SKM-1 treated with dmso at 0.1 percent for 144 hours (cell line): ENCODE data around the gene CATSPER1.
A peak's percentile ranks its signal among the peaks of the same experiment; 100 is the strongest.

Experiments
- DNase-seq: peaks from one replicate; lab custom pipeline; 2025; ENCODE audit not compliant: unreplicated experiment; lab: John Stamatoyannopoulos, UW

Gene CATSPER1

DNA sequence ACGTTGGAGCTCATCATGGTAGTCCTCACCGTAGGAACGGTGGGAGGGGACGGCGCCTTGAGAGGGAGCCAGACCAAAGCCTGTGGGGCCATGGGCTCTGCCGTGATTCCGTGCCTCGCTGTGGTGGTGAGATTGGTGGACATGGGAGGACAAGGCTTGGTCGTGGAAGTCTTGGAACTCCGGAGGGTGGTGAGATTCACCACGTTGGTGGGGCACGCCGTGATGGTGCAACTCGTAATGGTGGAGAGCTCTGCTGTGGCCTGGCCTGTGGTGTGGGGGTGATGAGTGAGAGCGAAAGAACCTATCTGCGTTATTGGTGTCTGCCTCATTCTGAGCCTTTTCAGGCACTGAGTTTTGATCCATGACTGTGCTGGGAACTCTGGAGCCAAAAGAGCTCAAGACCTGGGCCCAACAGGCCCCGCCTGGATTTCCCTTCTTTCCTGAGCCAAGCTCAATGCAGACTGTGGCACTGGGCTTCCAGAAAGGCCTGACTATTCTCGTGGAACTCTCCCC, at the start of gene CATSPER1:
CATSPER1 (minus strand) TSS at position 463 of the 513 bp plus-strand sequence; CDS start at position 363, 100 bp downstream.
- DNase-seq: no peak

DNA sequence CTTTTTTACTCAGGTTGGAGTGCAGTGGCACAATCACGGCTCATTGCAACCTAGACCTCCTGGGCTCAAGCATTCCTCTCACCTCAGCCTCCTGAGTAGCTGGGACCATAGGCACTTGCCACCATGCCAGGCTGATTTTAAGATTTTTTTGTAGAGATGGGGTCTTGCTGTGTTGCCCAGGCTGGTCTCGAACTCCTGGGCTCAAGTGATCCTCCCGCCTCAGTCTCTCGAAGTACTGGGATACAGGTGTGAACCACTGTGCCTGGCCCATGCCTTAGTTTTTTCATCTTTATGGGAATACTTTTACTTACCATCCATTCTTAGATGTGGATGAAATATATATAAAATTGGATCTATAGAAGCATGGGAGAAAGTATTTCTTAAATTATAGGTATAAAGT, 49.0 kb upstream of the CATSPER1 start:
- no peak for DNase-seq

DNA sequence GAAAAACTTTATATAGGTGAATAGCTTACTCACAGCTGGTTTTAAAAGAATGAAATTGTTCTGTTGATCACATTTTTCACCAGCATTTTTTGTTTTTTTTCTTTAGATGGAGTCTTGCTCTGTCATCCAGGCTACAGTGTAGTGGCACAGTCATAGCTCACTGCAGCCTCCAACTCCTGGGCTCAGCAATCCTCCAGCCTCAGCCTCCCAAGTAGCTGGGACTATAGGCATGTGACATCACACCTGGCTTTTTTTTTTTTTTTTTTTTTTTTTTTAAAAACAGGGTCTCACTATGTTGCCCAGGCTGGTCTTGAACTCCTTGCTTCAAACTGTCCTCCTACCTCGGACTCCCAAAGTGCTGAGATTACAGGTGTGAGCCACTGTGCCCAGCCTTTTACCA, 47.4 kb upstream of the CATSPER1 start:
- no peak for DNase-seq

DNA sequence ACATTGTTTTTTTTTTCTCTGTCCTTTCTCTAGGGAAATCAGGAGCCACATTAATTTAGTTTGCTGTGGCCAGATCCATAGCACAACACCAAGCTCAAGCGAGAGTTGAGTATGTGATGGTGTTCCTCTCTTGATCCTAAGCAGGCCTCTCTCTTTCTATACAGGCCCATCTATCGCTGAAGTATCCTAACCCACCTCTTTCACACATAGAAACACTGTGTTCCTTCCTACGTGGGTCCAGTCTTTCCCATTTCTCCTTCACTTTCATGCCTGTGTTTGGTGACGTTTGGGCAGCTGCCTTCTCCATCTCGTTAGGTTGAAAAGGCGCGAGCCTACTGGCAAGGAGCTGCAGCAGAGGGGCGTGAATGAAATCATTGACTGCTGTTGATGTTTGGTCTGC, 46.2 kb upstream of the CATSPER1 start:
- DNase-seq: no peak

DNA sequence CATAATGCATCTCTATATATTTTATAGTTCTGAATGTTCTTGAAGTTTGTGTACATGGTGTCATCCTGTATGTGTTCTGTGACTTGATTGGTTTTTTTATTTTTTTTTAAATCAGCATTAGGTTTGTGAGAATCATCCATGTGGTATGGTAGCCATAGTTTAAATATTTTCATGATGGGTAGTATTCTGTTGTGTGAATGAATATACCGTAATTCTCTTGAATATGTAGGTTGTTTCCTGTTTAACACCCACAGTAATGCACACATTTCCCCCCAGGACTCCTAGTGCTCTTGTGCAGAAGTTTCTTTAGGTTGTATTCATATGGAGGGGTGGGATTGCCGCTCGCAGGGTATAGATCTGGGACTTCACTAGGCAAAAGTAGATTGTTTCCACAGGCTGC, 45.8 kb upstream of the CATSPER1 start:
- no peak for DNase-seq

DNA sequence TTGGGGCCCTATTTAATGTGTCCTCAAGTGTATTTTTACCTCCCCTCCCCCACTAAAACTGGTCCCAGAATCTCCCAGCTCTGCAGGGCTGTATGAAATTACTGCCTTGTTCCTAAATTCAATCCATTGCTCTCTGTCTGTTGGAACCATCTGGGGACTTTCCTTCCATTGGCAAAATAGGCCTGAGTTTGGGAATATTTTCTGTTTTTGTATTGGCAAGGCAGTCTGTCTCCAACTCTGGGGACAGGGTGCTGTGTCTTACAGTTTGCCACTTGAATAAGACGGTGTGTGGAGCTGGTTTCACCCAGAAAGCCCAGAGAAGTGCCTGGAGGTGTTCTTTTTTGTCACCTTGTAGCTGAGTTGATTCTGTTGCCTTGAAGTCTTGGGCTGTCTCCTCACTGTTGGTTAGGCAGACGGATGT, 45.1 kb upstream of the CATSPER1 start:
- DNase-seq: no peak

DNA sequence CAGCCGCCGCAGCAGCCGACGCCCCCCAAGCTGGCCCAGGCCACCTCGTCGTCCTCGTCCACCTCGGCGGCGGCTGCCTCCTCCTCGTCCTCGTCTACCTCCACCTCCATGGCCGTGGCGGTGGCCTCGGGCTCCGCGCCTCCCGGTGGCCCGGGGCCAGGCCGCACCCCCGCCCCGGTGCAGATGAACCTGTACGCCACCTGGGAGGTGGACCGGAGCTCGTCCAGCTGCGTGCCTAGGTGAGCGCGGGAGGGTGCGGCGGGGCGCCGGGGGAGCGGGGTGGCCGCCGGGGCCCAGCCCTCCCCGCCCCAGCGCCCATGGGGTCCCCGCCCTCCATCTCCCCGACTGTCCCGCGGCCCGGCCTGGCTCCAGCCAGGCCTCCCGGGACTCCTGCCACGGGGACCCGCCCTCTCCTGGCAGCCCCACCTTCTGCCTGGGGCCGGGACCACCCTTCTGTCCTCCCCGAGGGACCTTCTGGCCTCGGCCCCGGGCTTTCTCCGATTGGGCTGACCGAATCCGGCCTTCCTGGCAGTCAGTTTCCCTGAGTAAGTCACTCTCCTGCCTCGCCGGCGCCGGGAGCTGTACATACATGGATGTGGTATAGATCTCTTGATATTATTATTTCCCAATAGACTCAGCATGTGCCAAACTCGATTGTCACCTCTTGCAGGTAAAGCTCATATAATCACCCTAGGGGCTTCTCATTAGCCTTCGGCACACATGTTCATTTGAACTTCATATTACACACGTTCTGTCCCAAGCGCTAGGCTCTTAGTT, 44.5 kb upstream of the CATSPER1 start:
- DNase-seq: no peak

DNA sequence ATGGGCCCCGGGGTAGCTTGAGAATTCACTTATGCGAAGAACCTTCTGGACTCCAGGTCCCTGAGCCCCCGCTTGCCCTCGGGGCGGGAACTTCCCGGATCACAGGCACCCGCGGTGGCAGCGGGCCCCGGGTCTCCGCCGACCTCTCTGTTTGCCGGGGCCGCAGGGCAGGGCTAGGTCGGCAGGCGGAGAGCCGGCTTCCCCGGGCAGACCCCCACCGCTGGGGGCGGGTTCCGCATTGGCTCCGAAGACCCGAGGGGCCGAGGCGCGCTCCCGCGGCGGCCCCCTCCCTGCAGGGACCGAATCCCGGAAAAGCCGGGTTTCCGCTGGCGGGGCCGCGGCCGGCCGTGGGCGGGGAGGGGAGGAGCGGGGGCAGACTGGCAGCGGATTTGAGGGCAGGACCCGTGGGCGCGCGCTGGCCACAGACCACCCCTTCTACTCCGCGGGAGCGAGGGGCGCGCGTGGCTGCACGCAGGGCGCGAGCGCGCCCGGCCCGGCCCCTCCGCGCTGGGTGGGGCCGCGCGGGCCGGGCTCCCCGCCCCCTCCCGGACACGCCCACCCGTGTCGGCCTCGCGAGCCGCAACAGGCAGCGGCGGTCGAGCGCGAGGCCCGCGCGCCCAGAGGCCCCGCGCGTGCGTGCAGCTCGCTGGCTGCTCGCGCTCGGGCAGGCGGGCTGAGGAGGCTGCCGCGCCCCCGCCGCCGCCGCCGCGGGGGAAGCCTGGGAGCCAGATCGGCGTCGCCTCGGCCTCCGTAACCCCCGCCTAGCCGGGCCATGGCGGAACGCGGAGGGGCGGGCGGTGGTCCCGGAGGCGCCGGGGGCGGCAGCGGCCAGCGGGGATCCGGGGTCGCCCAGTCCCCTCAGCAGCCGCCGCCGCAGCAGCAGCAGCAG, 43.7 kb upstream of the CATSPER1 start, which contains the start of gene PACS1:
PACS1 (plus strand) TSS at position 558 of the 889 bp plus-strand sequence; CDS start at position 773, 215 bp downstream.
- peak; percentile 25 for DNase-seq

DNA sequence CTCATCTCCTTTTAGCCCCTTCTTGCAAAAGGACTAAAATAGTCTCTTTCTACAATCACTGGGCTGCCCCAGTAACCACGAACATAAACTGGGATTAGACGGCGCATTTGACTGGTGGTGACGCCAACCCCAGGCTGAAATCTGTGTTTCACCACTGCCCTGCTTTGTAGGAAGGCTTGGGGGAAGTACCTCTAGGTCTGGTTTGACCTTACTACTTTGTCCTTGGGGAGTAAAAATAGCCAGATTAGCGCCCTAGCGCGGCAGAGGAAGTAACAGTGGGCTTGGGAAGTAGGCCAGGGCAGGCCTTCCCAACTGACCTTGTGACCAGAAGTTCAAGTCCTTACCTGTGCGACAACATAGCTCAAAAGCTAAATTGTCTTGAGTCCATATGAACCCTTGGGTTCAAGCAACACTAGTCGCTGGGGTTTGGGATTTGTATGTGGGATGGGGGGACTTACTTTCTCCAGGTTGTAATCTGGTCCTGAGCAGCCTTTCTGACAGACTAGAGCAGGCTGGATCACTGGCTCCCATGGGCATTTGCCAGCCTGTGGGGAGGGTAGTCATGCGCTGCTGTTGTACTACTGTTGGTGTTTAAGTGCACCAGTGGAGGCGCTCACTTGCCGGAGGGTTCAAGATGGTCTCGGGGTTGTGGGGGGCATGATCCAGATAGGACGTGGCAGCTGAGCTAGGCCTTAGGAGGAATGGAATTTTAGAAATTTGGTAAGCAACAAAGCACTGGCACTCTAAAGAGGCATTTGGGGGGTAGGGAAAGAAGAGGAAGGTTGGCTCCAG, 42.8 kb upstream of the CATSPER1 start:
- peak; percentile 44 for DNase-seq

DNA sequence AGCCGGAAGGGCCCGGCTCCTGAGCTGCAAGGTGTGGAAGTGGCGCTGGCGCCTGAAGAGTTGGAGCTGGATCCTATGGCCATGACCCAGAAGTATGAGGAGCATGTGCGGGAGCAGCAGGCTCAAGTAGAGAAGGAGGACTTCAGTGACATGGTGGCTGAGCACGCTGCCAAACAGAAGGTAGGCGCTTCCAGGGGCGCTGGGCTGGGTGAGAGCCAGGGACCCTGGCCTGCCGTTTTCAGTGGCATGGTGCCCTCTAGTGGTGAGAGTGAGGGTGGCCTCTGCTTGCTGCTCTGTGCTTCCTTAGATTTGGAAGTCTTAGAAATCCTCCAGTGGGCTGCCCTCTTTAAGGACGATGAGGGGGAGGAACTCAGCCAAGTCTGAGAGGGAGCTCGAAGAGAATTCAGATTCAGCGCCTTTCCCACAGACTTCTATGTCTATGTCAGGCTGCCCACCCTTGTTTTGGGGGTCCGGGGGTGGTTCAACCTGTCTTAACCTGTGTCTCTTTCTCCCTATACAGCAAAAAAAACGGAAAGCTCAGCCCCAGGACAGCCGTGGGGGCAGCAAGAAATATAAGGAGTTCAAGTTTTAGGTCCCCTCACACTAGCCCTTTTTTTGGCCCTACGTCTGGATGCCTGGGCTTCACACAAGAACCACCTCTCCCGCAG, 42.0 kb upstream of the CATSPER1 start:
- peak; percentile 44 for DNase-seq

DNA sequence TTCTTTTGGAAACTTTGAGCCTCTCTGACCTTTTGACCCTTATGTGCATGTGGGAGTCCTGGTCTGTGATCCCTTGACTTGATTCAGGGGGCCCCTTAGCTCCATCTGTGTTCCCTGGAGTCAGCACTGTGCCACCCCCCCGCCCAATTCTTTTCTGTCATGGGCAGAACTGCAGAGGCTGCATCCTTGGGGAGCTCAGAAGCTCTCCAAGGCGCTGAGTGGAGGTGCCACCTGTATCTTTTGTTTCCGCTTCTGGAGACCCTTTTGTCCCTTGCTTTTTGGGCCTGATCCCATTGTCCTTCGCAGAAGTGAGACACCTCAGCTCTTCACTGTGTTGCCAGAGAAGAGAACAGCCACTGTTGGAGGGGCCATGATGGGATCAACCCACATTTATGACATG, 41.4 kb upstream of the CATSPER1 start:
- DNase-seq: no peak

DNA sequence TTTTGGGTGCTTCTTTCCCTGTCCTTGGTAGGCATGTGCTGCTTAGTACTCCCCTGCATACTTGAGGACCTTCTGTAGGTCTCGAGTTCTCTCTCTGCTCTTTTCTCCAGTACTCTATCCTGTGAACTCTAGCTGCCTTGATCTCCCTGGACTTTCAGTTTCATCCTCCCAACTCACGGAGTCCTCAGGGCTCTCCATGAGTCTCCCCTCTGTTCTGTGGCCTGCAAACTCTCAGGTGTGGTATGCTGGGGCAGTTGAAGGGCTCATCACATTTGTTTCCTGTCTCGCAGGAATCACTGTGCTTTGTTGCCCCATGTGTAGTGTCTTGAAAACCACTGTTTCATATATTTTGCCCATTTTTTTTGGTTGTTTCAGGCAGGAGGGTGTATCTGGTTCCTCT, 40.5 kb upstream of the CATSPER1 start:
- no peak for DNase-seq

DNA sequence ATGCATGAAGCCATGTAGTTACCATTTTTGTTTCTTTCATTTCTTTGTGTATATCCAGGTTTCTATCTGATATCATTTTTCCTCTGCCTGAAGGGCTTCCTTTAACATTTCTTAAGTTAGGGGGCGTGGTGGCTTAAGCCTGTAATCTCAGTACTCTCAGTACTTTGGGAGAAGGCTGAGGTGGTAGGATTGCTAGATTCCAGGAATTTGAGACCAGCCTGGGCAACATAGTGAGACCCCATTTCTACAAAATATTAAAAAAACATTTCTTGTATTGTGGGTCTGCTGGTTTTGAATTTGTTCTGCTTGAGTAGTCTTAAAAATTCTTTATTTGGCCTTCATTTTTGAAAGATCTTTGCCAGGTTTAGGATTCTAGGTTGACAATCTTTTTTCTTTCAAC, 38.3 kb upstream of the CATSPER1 start:
- no peak for DNase-seq

DNA sequence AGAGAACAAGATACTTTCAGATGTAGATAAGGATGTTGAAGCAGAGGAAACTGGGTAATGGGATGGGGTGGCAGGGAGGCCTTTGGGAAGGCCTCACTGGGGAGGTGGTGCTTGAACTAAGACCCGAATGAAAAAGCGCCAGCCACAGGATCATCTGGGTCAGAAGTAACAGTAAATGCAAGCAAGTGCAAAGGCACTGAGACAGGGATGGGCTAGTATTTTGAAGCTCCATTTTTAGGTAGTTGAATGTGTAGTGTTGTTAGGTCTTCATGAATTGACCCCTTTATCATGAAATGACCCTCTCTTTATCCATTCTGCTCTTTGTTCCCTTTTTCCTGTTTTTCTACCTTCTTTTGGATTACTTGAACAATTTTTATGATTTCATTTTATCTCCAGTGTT, 37.6 kb upstream of the CATSPER1 start:
- no peak for DNase-seq

DNA sequence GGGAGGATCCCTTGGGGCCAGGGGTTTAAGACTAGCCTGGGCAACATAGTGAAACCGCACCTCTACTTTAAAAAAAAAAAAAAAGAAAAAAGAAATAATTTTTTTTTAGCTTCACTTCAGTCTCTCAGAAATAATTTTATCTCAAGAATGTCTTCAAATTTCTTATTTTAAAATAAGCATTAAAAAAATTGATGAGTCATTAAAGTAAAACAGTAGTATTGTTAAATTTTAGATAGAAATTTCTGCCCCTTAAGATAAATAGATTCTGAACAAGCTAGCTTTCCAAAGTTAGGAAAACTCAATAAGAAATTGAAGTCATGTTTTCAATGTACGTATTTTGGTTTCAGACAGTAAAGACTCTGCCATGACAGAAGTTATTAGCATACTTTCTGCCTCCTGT, 36.1 kb upstream of the CATSPER1 start:
- no peak for DNase-seq

DNA sequence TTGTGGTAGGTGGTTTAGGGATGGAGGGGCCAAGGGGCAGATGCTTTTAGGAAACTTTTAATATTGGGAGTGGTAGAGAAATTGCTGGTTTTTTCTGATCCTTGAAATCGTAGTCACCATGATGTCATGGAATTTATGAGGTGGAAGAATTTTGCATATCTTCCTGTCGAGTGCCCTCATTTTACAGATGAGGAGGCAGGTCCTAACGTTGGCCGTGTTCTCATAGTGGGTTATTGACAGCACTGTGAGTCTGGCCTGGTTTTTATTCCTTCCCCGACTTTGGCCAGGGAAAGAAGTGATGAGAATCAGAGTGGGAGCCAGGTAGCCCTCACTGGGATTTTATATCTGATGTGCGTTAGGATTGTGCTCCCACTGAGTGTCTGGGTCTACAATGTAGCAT, 35.0 kb upstream of the CATSPER1 start:
- DNase-seq: no peak

DNA sequence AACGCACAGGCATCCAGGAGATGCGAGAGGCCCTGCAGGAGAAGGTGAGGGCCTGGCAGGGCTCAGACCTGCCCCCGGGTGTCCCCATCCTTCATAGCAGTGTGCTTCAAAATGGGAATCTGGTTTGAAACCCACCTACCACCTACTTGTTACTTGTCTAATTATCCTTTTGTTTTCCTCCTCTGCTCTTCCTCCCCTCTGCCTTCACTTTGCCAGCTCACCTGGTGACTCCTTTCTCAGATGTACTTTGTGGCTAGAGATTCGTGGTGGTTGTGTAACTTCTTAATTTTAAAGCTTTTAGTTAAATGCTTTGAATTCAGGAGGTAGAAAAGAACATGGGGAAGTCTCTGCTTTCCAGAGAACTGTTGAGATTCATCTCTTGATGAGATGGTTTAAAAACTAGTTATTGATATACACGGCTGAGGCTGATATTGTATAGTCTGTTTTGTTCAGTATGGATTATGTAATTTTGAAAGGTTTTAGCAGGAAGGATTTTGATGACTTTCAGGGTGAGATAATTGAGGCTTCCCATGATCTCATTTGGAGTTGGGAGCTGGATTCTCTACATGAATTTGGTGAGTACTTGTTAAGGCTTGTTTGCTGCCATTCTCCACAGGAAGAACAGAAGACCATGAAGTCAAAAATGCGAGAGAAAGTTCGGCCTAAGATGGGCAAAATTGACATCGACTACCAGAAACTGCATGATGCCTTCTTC, 33.8 kb upstream of the CATSPER1 start:
- no peak for DNase-seq

DNA sequence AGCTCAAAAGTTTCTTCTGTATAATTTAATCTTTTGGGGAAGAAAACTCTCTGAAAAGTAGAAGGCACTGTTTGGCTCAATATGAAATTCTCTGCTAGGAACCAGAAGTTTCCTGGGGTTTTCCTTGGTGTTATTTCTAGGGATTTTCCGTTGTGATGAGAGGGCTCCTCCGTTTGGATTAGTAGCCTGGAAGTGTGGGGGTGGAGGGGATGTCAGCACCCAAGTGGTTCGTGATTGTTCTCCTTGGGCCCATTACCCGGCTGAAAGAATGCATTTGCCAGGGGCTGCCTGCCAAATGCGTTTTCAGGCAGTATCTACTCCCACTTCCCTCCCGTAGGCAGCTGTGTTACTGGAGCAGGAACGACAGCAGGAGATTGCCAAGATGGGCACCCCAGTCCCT, 30.2 kb upstream of the CATSPER1 start:
- no peak for DNase-seq

DNA sequence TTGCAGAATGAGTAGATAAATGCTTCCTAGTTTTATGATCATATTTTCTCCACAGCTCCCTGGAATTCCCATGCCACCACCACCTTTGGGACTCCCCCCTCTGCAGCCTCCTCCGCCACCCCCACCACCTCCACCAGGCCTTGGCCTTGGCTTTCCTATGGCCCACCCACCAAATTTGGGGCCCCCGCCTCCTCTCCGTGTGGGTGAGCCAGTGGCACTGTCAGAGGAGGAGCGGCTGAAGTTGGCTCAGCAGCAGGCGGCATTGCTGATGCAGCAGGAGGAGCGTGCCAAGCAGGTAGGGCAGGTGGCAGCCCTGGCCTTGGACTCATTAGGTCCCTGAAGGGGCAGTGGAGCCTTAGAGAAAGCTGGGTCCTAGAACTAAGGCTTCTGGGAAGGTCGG, 28.7 kb upstream of the CATSPER1 start:
- DNase-seq: no peak

DNA sequence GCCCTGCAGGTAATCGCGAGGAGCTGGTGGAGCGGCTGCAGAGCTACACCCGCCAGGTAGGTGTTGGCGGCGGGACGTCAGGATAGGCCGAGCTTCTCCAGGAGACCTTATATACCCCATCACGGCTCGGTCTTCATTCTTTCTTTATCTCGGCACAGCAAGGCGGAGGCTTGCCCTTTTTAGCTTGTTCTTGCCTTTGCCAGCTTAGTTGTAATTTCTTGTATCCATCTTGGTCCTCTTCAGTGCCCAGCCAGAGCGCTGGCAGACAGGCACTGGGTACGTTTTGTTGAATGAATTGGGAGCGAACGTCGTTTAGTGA, 26.3 kb upstream of the CATSPER1 start:
- DNase-seq: no peak
